NAMALWA (cell line): ENCODE results near the gene MPRIP.
"Not testable (repeated sequence)": the region's sequence is repeated elsewhere in the genome, so short reads cannot be mapped to it uniquely, and the experiment has no call there.

Source experiments
- DNase-seq: peaks from one replicate; pipeline ENCODE4 v3.0.0-alpha.2; 2015; ENCODE audit warnings: low spot score

The MPRIP gene

GRCh38 chr17:17013828-17014747 lies 28.2 kb upstream of the MPRIP start:
- not testable (repeated sequence) for DNase-seq

- DNase-seq = not testable (repeated sequence)
These were observed 27.5 kb upstream of the MPRIP start for GRCh38 chr17:17014748-17015124.

GRCh38 chr17:17015230-17015629 lies 27.0 kb upstream of the MPRIP start:
- no peak for DNase-seq

GRCh38 chr17:17016199-17017197 lies 25.8 kb upstream of the MPRIP start:
- not testable (repeated sequence) for DNase-seq

- DNase-seq = no peak
These were observed 24.8 kb upstream of the MPRIP start for GRCh38 chr17:17017343-17018014.

- no peak for DNase-seq
These were observed 24.2 kb upstream of the MPRIP start for GRCh38 chr17:17018021-17018441.

GRCh38 chr17:17018612-17019429 lies 23.4 kb upstream of the MPRIP start:
- no peak for DNase-seq

- no peak for DNase-seq
These were observed 22.9 kb upstream of the MPRIP start for GRCh38 chr17:17019430-17019762.

GRCh38 chr17:17019891-17020456 lies 22.3 kb upstream of the MPRIP start:
- no peak for DNase-seq

- no peak for DNase-seq
These were observed 21.4 kb upstream of the MPRIP start for GRCh38 chr17:17020821-17021193.

GRCh38 chr17:17021194-17021863 lies 20.9 kb upstream of the MPRIP start:
- no peak for DNase-seq

GRCh38 chr17:17022011-17022410 lies 20.2 kb upstream of the MPRIP start:
- DNase-seq = no peak

- DNase-seq = no peak
These were observed 19.8 kb upstream of the MPRIP start for GRCh38 chr17:17022456-17022855.

GRCh38 chr17:17024778-17025300 lies 17.4 kb upstream of the MPRIP start:
- DNase-seq = no peak

- no peak for DNase-seq
These were observed 16.6 kb upstream of the MPRIP start for GRCh38 chr17:17025621-17026020.

- DNase-seq = no peak
These were observed 16.1 kb upstream of the MPRIP start for GRCh38 chr17:17026163-17026562.

- DNase-seq = no peak
These were observed 14.7 kb upstream of the MPRIP start for GRCh38 chr17:17027442-17028058.

GRCh38 chr17:17028059-17028877 lies 14.0 kb upstream of the MPRIP start:
- no peak for DNase-seq
